ENCODE results near the gene MAP6D1.

- TF ChIP-seq, protein P1, sequence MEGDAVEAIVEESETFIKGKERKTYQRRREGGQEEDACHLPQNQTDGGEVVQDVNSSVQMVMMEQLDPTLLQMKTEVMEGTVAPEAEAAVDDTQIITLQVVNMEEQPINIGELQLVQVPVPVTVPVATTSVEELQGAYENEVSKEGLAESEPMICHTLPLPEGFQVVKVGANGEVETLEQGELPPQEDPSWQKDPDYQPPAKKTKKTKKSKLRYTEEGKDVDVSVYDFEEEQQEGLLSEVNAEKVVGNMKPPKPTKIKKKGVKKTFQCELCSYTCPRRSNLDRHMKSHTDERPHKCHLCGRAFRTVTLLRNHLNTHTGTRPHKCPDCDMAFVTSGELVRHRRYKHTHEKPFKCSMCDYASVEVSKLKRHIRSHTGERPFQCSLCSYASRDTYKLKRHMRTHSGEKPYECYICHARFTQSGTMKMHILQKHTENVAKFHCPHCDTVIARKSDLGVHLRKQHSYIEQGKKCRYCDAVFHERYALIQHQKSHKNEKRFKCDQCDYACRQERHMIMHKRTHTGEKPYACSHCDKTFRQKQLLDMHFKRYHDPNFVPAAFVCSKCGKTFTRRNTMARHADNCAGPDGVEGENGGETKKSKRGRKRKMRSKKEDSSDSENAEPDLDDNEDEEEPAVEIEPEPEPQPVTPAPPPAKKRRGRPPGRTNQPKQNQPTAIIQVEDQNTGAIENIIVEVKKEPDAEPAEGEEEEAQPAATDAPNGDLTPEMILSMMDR (conservative IDR thresholded peaks at IDR 0.05; ENCODE audit: low read depth, low read length), result no peak
- TF ChIP-seq EZH2phosphoT487 (IDR thresholded peaks at IDR 0.05; ENCODE audit: borderline replicate concordance, low read length) (no peak), EZH2 (IDR thresholded peaks at IDR 0.05; ENCODE audit: low read length, unreplicated experiment) (no peak)
These were observed 48.5 kb upstream of the MAP6D1 start for GRCh38 chr3:183873914-183874313.

Data from PC-3 (cell line).